SK-N-MC (cell line): Measurements from ENCODE around the gene PAX9.

ENCODE experiments used
- EZH2 ChIP-seq: fragments of 200-600 bp; sonication (generic); IDR thresholded peaks from one replicate; pipeline ENCODE4 v1.6.1; 2017; ENCODE audit warnings: antibody characterized with exemption
- FOXP2 ChIP-seq: optimal IDR thresholded peaks from 2 replicates; pipeline ENCODE3; 2011; ENCODE audit warnings: mild to moderate bottlenecking, moderate library complexity; ENCODE audit not compliant: insufficient read depth; ENCODE audit errors: extremely low read length, control extremely low read depth
- POLR2AphosphoS5 ChIP-seq: IDR thresholded peaks from 2 replicates; pipeline ENCODE4 v1.6.1; 2012; ENCODE audit warnings: mild to moderate bottlenecking, low read depth, low read length, borderline replicate concordance

DNA sequence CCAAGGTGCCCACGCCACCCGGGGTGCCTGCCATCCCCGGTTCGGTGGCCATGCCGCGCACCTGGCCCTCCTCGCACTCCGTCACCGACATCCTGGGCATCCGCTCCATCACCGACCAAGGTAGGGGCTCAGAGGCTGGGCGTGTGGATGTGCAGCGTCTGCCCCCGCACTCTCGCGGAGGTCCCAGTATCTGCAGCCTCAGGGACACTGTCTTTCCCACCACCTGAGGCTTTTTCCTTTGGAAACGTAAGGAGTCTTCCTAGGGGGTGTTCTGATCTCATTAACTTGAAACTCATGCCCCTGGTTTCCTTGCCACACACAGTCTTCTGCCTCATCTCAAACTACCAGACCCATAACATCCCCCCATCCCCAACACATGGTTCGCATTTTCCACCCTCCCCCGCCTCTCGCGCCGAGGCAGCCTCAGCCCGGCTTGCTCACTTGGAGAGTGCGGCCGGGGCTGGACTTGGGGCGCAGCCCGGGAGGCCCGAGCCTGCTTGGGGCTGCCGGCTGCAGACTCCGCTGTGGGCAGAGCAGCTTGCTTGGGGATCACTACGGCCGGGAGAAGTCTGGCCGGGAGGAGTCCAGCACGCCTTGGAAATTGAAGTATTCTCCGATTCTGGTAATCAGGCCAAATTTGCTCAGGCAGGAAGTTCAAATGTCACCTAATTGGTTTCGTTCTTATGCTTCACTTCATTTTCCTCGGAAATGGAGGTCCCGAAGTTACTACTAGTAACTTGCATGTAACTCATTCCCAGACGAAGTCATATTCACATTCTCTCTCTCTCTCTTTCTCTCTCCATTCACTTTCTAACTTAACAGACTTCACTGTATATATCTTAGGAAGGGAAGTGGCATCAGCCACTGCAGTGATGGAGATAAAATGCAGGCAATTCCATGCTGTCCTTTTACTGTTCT is 2.0 kb downstream of the PAX9 start:
- no peak for TF ChIP-seq EZH2
- TF ChIP-seq POLR2AphosphoS5: no peak
- TF ChIP-seq FOXP2: no peak
